ENCODE results near the gene CKS2.

CKS2 gene

GRCh38 chr9:89346696-89347095 lies 35.7 kb downstream of the CKS2 start:
- Histone ChIP-seq H3K9me3 (ENCODE audit: control insufficient read depth, low read length) (no peaks in the 10 kb centered on the region), H3K36me3 (ENCODE audit: control insufficient read depth, insufficient read depth, low read length) (peaks cover 54% of the 10 kb centered on the region), H3K4me3 (ENCODE audit: insufficient read depth, low read depth, low read length) (no peak overlapping the region), H3K27me3 (ENCODE audit: control insufficient read depth, insufficient read depth, low read length, poor library complexity, severe bottlenecking) (no peaks in the 10 kb centered on the region), H3K27ac (ENCODE audit: insufficient read depth, low read depth, low read length, poor library complexity, severe bottlenecking) (no peak overlapping the region), H3K4me1 (ENCODE audit: control insufficient read depth, insufficient read depth, low read length) (no peaks in the 10 kb centered on the region)
- WGBS, 2 experiments = 95 to 97% methylated on average over 9 of the region's 9 CpGs

- no peak overlapping the region for H3K27ac ChIP-seq (ENCODE audit: insufficient read depth, low read depth, low read length, poor library complexity, severe bottlenecking)
- no peaks in the 10 kb centered on the region for H3K27me3 ChIP-seq (ENCODE audit: control insufficient read depth, insufficient read depth, low read length, poor library complexity, severe bottlenecking)
- WGBS, 2 experiments = 94 to 95% methylated on average over 5 of the region's 5 CpGs
- H3K36me3 ChIP-seq (ENCODE audit: control insufficient read depth, insufficient read depth, low read length) = peaks cover 55% of the 10 kb centered on the region
- H3K9me3 ChIP-seq (ENCODE audit: control insufficient read depth, low read length) = no peaks in the 10 kb centered on the region
- no peak overlapping the region for H3K4me3 ChIP-seq (ENCODE audit: insufficient read depth, low read depth, low read length)
- H3K4me1 ChIP-seq (ENCODE audit: control insufficient read depth, insufficient read depth, low read length) = no peaks in the 10 kb centered on the region
These were observed 36.7 kb downstream of the CKS2 start for GRCh38 chr9:89347651-89348050.

DNA sequence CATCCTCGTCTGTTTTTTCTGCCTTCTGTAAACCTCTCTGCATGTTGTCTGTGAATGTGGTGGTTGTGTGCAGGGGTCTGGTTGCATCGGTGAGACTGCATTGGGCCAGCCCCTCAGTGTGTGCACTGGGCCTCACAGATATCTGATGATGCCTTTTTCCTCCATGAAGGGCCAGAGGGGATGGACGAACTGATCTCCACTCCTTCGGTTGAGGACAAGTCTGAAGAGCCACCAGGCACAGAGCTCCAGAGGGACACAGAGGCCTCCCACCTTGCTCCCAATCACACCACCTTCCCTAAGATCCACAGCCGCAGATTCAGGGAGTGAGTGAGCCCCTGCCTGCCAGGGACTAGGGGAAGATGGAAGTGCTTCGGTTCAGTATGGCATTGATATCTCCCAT lies 38.6 kb downstream of the CKS2 start:
- 94 to 95% methylated on average over 6 of the region's 6 CpGs for WGBS, 2 experiments
- H3K27ac ChIP-seq (ENCODE audit: insufficient read depth, low read depth, low read length, poor library complexity, severe bottlenecking) = no peak overlapping the region
- H3K9me3 ChIP-seq (ENCODE audit: control insufficient read depth, low read length) = no peaks in the 10 kb centered on the region
- H3K36me3 ChIP-seq (ENCODE audit: control insufficient read depth, insufficient read depth, low read length) = peaks cover 65% of the 10 kb centered on the region
- no peaks in the 10 kb centered on the region for H3K27me3 ChIP-seq (ENCODE audit: control insufficient read depth, insufficient read depth, low read length, poor library complexity, severe bottlenecking)
- H3K4me3 ChIP-seq (ENCODE audit: insufficient read depth, low read depth, low read length) = no peak overlapping the region
- H3K4me1 ChIP-seq (ENCODE audit: control insufficient read depth, insufficient read depth, low read length) = no peaks in the 10 kb centered on the region

- H3K27ac ChIP-seq (ENCODE audit: insufficient read depth, low read depth, low read length, poor library complexity, severe bottlenecking) = no peak overlapping the region
- WGBS, 2 experiments = 91 to 94% methylated on average over 2 of the region's 2 CpGs
- peaks cover 73% of the 10 kb centered on the region for H3K36me3 ChIP-seq (ENCODE audit: control insufficient read depth, insufficient read depth, low read length)
- H3K9me3 ChIP-seq (ENCODE audit: control insufficient read depth, low read length) = no peaks in the 10 kb centered on the region
- no peaks in the 10 kb centered on the region for H3K27me3 ChIP-seq (ENCODE audit: control insufficient read depth, insufficient read depth, low read length, poor library complexity, severe bottlenecking)
- H3K4me3 ChIP-seq (ENCODE audit: insufficient read depth, low read depth, low read length) = no peak overlapping the region
- H3K4me1 ChIP-seq (ENCODE audit: control insufficient read depth, insufficient read depth, low read length) = no peaks in the 10 kb centered on the region
These were observed 40.1 kb downstream of the CKS2 start for GRCh38 chr9:89350988-89351557.

DNA sequence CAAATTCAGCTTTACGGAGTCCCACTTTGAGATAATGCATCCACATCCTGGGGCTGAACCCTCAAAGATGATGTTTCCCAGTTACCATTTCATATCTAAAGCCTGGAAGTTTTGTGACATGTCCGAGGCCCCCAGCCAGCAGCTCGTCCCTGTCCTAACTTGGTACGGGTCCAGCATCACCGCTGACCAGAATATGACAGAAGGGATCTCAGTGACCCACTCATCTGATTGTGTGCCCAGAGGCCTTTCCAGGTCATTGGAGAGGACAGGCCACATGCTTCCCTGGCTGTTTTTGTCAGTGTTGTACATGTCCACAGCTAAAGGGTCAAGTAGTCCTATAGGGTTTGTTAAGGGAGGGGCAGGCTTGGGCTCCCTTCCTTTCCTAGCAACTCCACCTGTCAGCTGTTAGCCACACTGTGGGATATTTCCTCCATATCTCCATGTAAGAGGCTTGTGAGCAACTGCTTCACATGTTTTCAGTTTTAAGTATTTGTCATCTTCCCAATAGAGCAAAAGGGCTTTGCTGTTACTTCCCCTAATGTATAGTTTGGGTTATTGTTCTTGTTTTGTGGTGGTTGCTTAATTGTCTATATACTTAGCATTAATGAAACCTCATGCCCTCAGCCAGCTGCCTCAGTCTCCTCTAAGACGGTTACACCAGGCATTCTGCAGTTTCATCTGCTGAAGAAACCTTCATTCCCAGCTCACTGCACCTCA lies 40.7 kb downstream of the CKS2 start:
- WGBS, 2 experiments = 94 to 95% methylated on average over 6 of the region's 6 CpGs
- no peaks in the 10 kb centered on the region for H3K4me1 ChIP-seq (ENCODE audit: control insufficient read depth, insufficient read depth, low read length)
- H3K9me3 ChIP-seq (ENCODE audit: control insufficient read depth, low read length) = no peaks in the 10 kb centered on the region
- no peak overlapping the region for H3K4me3 ChIP-seq (ENCODE audit: insufficient read depth, low read depth, low read length)
- H3K27me3 ChIP-seq (ENCODE audit: control insufficient read depth, insufficient read depth, low read length, poor library complexity, severe bottlenecking) = no peaks in the 10 kb centered on the region
- H3K36me3 ChIP-seq (ENCODE audit: control insufficient read depth, insufficient read depth, low read length) = peaks cover 68% of the 10 kb centered on the region
- no peak overlapping the region for H3K27ac ChIP-seq (ENCODE audit: insufficient read depth, low read depth, low read length, poor library complexity, severe bottlenecking)

GRCh38 chr9:89352451-89352850 lies 41.5 kb downstream of the CKS2 start:
- no peak overlapping the region for H3K27ac ChIP-seq (ENCODE audit: insufficient read depth, low read depth, low read length, poor library complexity, severe bottlenecking)
- H3K9me3 ChIP-seq (ENCODE audit: control insufficient read depth, low read length) = no peaks in the 10 kb centered on the region
- H3K27me3 ChIP-seq (ENCODE audit: control insufficient read depth, insufficient read depth, low read length, poor library complexity, severe bottlenecking) = no peaks in the 10 kb centered on the region
- H3K36me3 ChIP-seq (ENCODE audit: control insufficient read depth, insufficient read depth, low read length) = peaks cover 65% of the 10 kb centered on the region
- no peaks in the 10 kb centered on the region for H3K4me1 ChIP-seq (ENCODE audit: control insufficient read depth, insufficient read depth, low read length)
- 91 to 95% methylated on average over 3 of the region's 3 CpGs for WGBS, 2 experiments
- no peak overlapping the region for H3K4me3 ChIP-seq (ENCODE audit: insufficient read depth, low read depth, low read length)

DNA sequence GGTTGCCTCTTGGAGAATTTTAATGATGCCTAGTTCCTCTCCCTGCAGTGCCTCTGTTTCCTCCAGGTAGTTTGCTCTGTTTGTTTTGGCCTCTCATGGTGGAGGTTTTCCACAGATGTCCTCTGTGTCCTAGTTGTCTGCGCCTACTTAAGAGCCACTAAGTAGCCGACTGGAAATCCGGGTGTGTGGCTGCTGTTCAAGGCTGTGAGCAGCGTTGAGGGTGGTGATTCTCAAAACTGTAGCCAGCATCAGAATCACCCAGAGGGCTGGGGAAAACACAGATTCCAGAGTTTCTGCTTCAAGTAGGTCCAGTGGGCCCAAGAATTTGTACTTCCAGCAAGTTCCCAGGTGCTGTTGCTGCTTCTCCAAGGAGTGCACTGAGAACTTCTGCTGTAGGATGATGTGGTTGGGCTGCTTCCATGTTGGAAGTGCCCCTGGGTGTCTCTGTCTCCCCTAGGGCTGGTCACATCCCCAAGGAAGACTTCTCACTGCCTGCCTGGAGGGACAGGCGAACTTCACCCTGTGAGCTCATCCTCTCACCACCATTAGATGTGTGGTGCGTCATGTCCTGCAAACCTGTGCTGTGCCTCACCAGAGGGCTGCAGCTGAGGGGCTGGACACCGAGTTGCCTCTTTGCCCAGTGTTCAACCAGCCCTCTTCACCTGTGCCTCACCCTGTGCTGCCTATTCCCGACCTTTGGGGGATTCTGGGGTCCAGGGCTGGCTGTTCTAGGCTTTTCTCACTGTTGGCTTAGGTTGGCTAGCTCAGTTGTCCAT lies 42.1 kb downstream of the CKS2 start:
- Histone ChIP-seq H3K36me3 (ENCODE audit: control insufficient read depth, insufficient read depth, low read length) (peaks cover 64% of the 10 kb centered on the region), H3K4me3 (ENCODE audit: insufficient read depth, low read depth, low read length) (no peak overlapping the region), H3K27me3 (ENCODE audit: control insufficient read depth, insufficient read depth, low read length, poor library complexity, severe bottlenecking) (no peaks in the 10 kb centered on the region), H3K4me1 (ENCODE audit: control insufficient read depth, insufficient read depth, low read length) (no peaks in the 10 kb centered on the region), H3K27ac (ENCODE audit: insufficient read depth, low read depth, low read length, poor library complexity, severe bottlenecking) (no peak overlapping the region), H3K9me3 (ENCODE audit: control insufficient read depth, low read length) (no peaks in the 10 kb centered on the region)
- WGBS, 2 experiments = 96% methylated on average over 8 of the region's 8 CpGs

- Histone ChIP-seq H3K9me3 (ENCODE audit: control insufficient read depth, low read length) (no peaks in the 10 kb centered on the region), H3K4me1 (ENCODE audit: control insufficient read depth, insufficient read depth, low read length) (no peaks in the 10 kb centered on the region), H3K4me3 (ENCODE audit: insufficient read depth, low read depth, low read length) (no peak overlapping the region), H3K27me3 (ENCODE audit: control insufficient read depth, insufficient read depth, low read length, poor library complexity, severe bottlenecking) (no peaks in the 10 kb centered on the region), H3K27ac (ENCODE audit: insufficient read depth, low read depth, low read length, poor library complexity, severe bottlenecking) (no peak overlapping the region), H3K36me3 (ENCODE audit: control insufficient read depth, insufficient read depth, low read length) (peaks cover 59% of the 10 kb centered on the region)
- 91 to 93% methylated on average over 3 of the region's 3 CpGs for WGBS, 2 experiments
These were observed 43.0 kb downstream of the CKS2 start for GRCh38 chr9:89353989-89354388.

GRCh38 chr9:89354471-89354870 lies 43.5 kb downstream of the CKS2 start:
- 96 to 97% methylated on average over 6 of the region's 6 CpGs for WGBS, 2 experiments
- Histone ChIP-seq H3K27ac (ENCODE audit: insufficient read depth, low read depth, low read length, poor library complexity, severe bottlenecking) (no peak overlapping the region), H3K36me3 (ENCODE audit: control insufficient read depth, insufficient read depth, low read length) (peaks cover 58% of the 10 kb centered on the region), H3K4me3 (ENCODE audit: insufficient read depth, low read depth, low read length) (no peak overlapping the region), H3K4me1 (ENCODE audit: control insufficient read depth, insufficient read depth, low read length) (no peaks in the 10 kb centered on the region), H3K9me3 (ENCODE audit: control insufficient read depth, low read length) (no peaks in the 10 kb centered on the region), H3K27me3 (ENCODE audit: control insufficient read depth, insufficient read depth, low read length, poor library complexity, severe bottlenecking) (no peaks in the 10 kb centered on the region)

DNA sequence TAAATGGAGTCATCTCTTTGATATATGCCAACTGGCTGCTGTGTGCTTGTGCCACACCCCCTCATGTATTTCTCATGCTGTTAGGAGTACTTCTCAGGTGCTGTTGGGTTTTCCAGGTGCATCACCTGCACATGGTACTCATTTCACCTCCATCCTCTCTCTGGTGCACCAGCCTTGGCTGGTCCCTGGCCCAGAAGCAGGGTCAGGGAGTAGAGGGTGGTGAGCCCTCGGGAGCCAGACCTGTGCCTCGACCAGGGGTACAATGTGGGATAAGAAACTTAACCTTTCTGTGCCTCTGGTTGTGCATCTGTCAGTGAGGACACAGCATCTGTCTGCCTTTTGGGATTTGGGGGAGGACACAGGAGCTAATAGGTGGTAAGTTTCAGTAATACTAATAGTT lies 45.8 kb downstream of the CKS2 start:
- H3K4me1 ChIP-seq (ENCODE audit: control insufficient read depth, insufficient read depth, low read length) = no peaks in the 10 kb centered on the region
- H3K27me3 ChIP-seq (ENCODE audit: control insufficient read depth, insufficient read depth, low read length, poor library complexity, severe bottlenecking) = no peaks in the 10 kb centered on the region
- H3K36me3 ChIP-seq (ENCODE audit: control insufficient read depth, insufficient read depth, low read length) = peaks cover 50% of the 10 kb centered on the region
- no peaks in the 10 kb centered on the region for H3K9me3 ChIP-seq (ENCODE audit: control insufficient read depth, low read length)
- 88 to 97% methylated on average over 2 of the region's 2 CpGs for WGBS, 2 experiments
- no peak overlapping the region for H3K4me3 ChIP-seq (ENCODE audit: insufficient read depth, low read depth, low read length)
- no peak overlapping the region for H3K27ac ChIP-seq (ENCODE audit: insufficient read depth, low read depth, low read length, poor library complexity, severe bottlenecking)

All from ectodermal cell (in vitro differentiated cells).